Osteoblast (primary cell): ENCODE measurements around the gene TIMM17B. TPM values are rescaled to one million over a fixed set of nuclear protein-coding genes. Genes with fewer than 3 reads are reported as not detected.

Experiments
- DNase-seq: peaks from one replicate; pipeline ENCODE4 v3.0.0; 2011; ENCODE audit warnings: low spot score, mixed read lengths; ENCODE audit not compliant: insufficient read length; ENCODE audit errors: missing footprints
- H2AFZ ChIP-seq: 2 replicates; pipeline ENCODE4 v1.6.0; 2011; ENCODE audit warnings: mild to moderate bottlenecking, low read length
- H3K27ac ChIP-seq: 2 replicates; pipeline ENCODE4 v1.5.1; 2011; ENCODE audit warnings: mild to moderate bottlenecking, low read depth, low read length, moderate library complexity
- H3K27me3 ChIP-seq: 2 replicates; pipeline ENCODE4 v1.6.0; 2012; ENCODE audit warnings: mild to moderate bottlenecking, control low read depth, inconsistent platforms, low read length, moderate library complexity; ENCODE audit not compliant: insufficient read depth
- H3K36me3 ChIP-seq: 2 replicates; pipeline ENCODE4 v1.5.1; 2011; ENCODE audit warnings: mild to moderate bottlenecking, low read length, control low read depth, moderate library complexity; ENCODE audit not compliant: insufficient read depth
- H3K4me1 ChIP-seq: 2 replicates; pipeline ENCODE4 v1.5.1; 2011; ENCODE audit warnings: mild to moderate bottlenecking, low read length, control low read depth, moderate library complexity; ENCODE audit not compliant: insufficient read depth
- H3K4me2 ChIP-seq: 2 replicates; pipeline ENCODE4 v1.6.0; 2011; ENCODE audit warnings: mild to moderate bottlenecking, low read length; ENCODE audit not compliant: insufficient read depth
- H3K4me3 ChIP-seq: fragments of 200-600 bp; sonication (generic); 3 replicates; pipeline ENCODE4 v1.5.1; 2012; ENCODE audit warnings: mild to moderate bottlenecking, low read length, inconsistent platforms; ENCODE audit not compliant: insufficient read depth
- H3K79me2 ChIP-seq: 2 replicates; pipeline ENCODE4 v1.6.0; 2012; ENCODE audit warnings: mild to moderate bottlenecking, low read length, control low read depth, inconsistent platforms; ENCODE audit not compliant: insufficient read depth
- H3K9me3 ChIP-seq: 2 replicates; pipeline ENCODE4 v1.5.1; 2011; ENCODE audit warnings: low read depth, low read length, control low read depth
- H4K20me1 ChIP-seq: 2 replicates; pipeline ENCODE4 v1.6.0; 2012; ENCODE audit warnings: mild to moderate bottlenecking, low read length, control low read depth; ENCODE audit not compliant: insufficient read depth
- CTCF ChIP-seq: IDR thresholded peaks from 2 replicates; pipeline ENCODE4 v1.5.1; 2011; ENCODE audit warnings: mild to moderate bottlenecking, low read depth, low read length, moderate library complexity; ENCODE audit errors: extremely low read depth
- total RNA-seq: library from RNA; depleted of rRNA; stranded (reverse); fragments of >200 nt; gene quantifications from 2 replicates; pipeline ENCODE4 v1.2.3, GENCODE V29; 2012

TIMM17B gene
- total RNA-seq, 1 donor, result 24.2 TPM

GRCh38 chrX:48902135-48902534, 4.6 kb upstream of the TIMM17B start:
- TF ChIP-seq CTCF, result no peak
- H4K20me1 ChIP-seq, result peaks cover 5% of the 10 kb centered on the region
- H2AFZ ChIP-seq, result no peak overlapping the region
- H3K4me2 ChIP-seq, result no peak overlapping the region
- H3K4me1 ChIP-seq, result peaks cover 4% of the 10 kb centered on the region
- no peaks in the 10 kb centered on the region for H3K27me3 ChIP-seq
- peak; percentile 72 for DNase-seq
- peaks cover 16% of the 10 kb centered on the region for H3K79me2 ChIP-seq
- H3K36me3 ChIP-seq, result peaks cover 12% of the 10 kb centered on the region
- H3K9me3 ChIP-seq, result no peaks in the 10 kb centered on the region
- no peak overlapping the region for H3K4me3 ChIP-seq
- H3K27ac ChIP-seq, result no peak overlapping the region

DNA sequence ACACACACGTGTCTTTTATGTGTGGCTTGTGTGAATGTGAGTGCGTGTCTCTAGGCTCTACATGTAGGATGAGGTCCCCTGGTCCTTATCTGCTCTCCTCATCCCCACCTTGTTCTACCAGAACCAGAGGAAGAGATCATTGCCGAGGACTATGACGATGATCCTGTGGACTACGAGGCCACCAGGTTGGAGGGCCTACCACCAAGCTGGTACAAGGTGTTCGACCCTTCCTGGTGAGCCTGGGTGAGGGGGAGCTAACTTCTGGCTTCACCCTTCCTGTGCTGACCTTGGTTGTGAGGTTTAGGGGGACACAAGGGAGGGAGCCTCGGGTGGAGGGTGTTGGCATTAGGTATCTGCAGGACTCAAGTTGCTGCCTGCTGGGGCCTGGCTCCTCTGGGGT, 3.5 kb upstream of the TIMM17B start:
- Histone ChIP-seq H3K4me2 (no peak overlapping the region), H3K79me2 (peaks cover 22% of the 10 kb centered on the region), H2AFZ (no peak overlapping the region), H3K36me3 (peaks cover 12% of the 10 kb centered on the region), H4K20me1 (peaks cover 5% of the 10 kb centered on the region), H3K27me3 (no peaks in the 10 kb centered on the region), H3K4me1 (peaks cover 10% of the 10 kb centered on the region), H3K27ac (no peak overlapping the region), H3K9me3 (no peaks in the 10 kb centered on the region), H3K4me3 (no peak overlapping the region)
- peak; percentile 79 for DNase-seq
- TF ChIP-seq CTCF, result no peak

- H3K79me2 ChIP-seq, result peaks cover 31% of the 10 kb centered on the region
- no peak for DNase-seq
- no peaks in the 10 kb centered on the region for H3K27me3 ChIP-seq
- H3K36me3 ChIP-seq, result peaks cover 12% of the 10 kb centered on the region
- H3K4me2 ChIP-seq, result no peak overlapping the region
- peaks cover 3% of the 10 kb centered on the region for H4K20me1 ChIP-seq
- H3K27ac ChIP-seq, result no peak overlapping the region
- H3K4me3 ChIP-seq, result no peak overlapping the region
- no peak for TF ChIP-seq CTCF
- H2AFZ ChIP-seq, result no peak overlapping the region
- peaks cover 10% of the 10 kb centered on the region for H3K4me1 ChIP-seq
- no peaks in the 10 kb centered on the region for H3K9me3 ChIP-seq
These were observed 1.5 kb upstream of the TIMM17B start for GRCh38 chrX:48899078-48899410.

DNA sequence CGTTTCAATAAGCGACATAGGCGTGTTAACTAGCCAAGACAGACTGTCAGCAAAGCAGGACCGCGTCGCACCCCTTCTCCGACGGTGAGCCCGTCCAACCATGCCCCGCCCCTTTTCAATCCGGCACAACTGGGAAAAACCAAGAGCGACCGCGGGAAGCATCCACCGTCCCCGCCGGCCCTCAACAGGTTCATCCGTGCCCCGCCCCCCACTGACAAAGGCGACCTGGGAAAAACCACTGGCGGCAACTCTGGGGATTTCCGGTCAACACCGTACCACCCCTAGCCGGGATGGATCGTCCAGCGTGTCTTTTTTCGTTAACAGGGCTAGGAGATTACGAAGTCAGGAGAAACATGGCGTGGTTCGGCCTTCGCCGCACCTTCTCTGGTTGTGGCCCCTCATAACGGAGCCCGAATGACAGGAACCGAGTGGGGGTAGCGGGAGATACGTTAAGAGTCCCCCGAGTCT, 377 bp downstream of the TIMM17B start:
- DNase-seq, result no peak
- H4K20me1 ChIP-seq, result peaks cover under 1% of the 10 kb centered on the region
- H3K4me3 ChIP-seq, result peak overlapping the region; percentile 91
- peaks cover 10% of the 10 kb centered on the region for H3K4me1 ChIP-seq
- H3K27me3 ChIP-seq, result no peaks in the 10 kb centered on the region
- peak overlapping the region; percentile 91 for H2AFZ ChIP-seq
- H3K9me3 ChIP-seq, result no peaks in the 10 kb centered on the region
- peaks cover 31% of the 10 kb centered on the region for H3K79me2 ChIP-seq
- peaks cover 8% of the 10 kb centered on the region for H3K36me3 ChIP-seq
- H3K4me2 ChIP-seq, result peak overlapping the region; percentile 90
- no peak for TF ChIP-seq CTCF
- H3K27ac ChIP-seq, result peak overlapping the region; percentile 91
